Lung (tissue), 12 donors: ENCODE data around the gene DAB1. TPM values are rescaled to one million over a fixed set of nuclear protein-coding genes. Genes with fewer than 3 reads are reported as not detected.

Experiments used
- ATAC-seq: fragments of 200-7000 bp; cut with Tn5 transposase; one replicate; pipeline ENCODE4 v1.9.1; 2020; ENCODE audit warnings: moderate number of reproducible peaks; ENCODE audit not compliant: insufficient read depth, low FRiP score
- DNase-seq, 3 donors: peaks; one replicate each; pipeline ENCODE4 v3.0.0-alpha.2; 2013 to 2017
- H3K27ac ChIP-seq, 2 donors: one replicate each; pipeline ENCODE4 v1.5.1; 2013; ENCODE audit warnings: mild to moderate bottlenecking in 2 of 2, moderate library complexity in 2 of 2, control low read depth in 1 of 2, inconsistent platforms in 1 of 2, low read depth in 1 of 2, low read length in 1 of 2
- H3K27me3 ChIP-seq, 3 donors: one replicate each; pipeline ENCODE4 v1.5.1; 2013; ENCODE audit warnings: low read length in 2 of 3; ENCODE audit not compliant: control insufficient read depth in 3 of 3, insufficient read depth in 3 of 3
- H3K36me3 ChIP-seq, 4 donors: one replicate each; pipeline ENCODE4 v1.5.1; 2013; ENCODE audit warnings: low read length in 4 of 4, mild to moderate bottlenecking in 1 of 4, moderate library complexity in 1 of 4; ENCODE audit not compliant: control insufficient read depth in 4 of 4, insufficient read depth in 4 of 4
- H3K4me1 ChIP-seq, 5 donors: one replicate each; pipeline ENCODE4 v1.5.1; 2013; ENCODE audit warnings: low read length in 5 of 5, mild to moderate bottlenecking in 2 of 5, moderate library complexity in 1 of 5; ENCODE audit not compliant: control insufficient read depth in 5 of 5, insufficient read depth in 5 of 5
- H3K4me3 ChIP-seq: one replicate; pipeline ENCODE4 v1.5.1; 2013; ENCODE audit warnings: mild to moderate bottlenecking, control low read depth, moderate library complexity
- H3K9ac ChIP-seq, 2 donors: one replicate each; pipeline ENCODE4 v1.5.1; 2013; ENCODE audit warnings: low read length in 2 of 2, control low read depth in 1 of 2; ENCODE audit not compliant: insufficient read depth in 1 of 2
- H3K9me3 ChIP-seq, 4 donors: one replicate each; pipeline ENCODE4 v1.5.1; 2013; ENCODE audit warnings: low read length in 3 of 4, mild to moderate bottlenecking in 1 of 4, moderate library complexity in 1 of 4; ENCODE audit not compliant: control insufficient read depth in 4 of 4, insufficient read depth in 3 of 4
- CTCF ChIP-seq: IDR thresholded peaks from 2 replicates; pipeline ENCODE4 v1.5.1; 2012; ENCODE audit warnings: mild to moderate bottlenecking; ENCODE audit errors: control extremely low read depth, extremely low read depth
- WGBS, 2 donors: extraction: QIAGEN DNeasy Blood & Tissue Kit; methylation state at CpG; one replicate each; pipeline ENCODE4 v1.1.7; 2013; 5-methylcytosine and 5-hydroxymethylcytosine counted together
- polyA plus RNA-seq, 2 donors: library from polyadenylated mRNA; stranded (reverse); fragments of 200-250 nt; gene quantifications; one replicate each; pipeline ENCODE4 v1.2.1, GENCODE V29; 2013
- total RNA-seq, 2 donors: library from RNA; depleted of rRNA in 1 of 2; stranded (reverse); fragments of >200 nt in 1 of 2; gene quantifications; one replicate each; pipeline ENCODE4 v1.2.1, GENCODE V29; 2014 to 2021
- donor health status: control.
- donor health status: control.
- donor health status: Bipolar disorder and iron deficiency.
- donor health status: healthy.
- donor health status: DM: yes; HTN: yes; CAD: no.

Gene DAB1
- total and polyA plus RNA-seq, 4 donors = 0.06 to 0.77 (median 0.10) TPM

- no peak for TF ChIP-seq CTCF
- WGBS, 2 donors = 71 to 82% methylated on average over 5 of the region's 5 CpGs
- ATAC-seq (no peak), DNase-seq (no peak)
- no peaks in the 10 kb centered on the region for H3K36me3 ChIP-seq
- H3K27ac ChIP-seq = no peak overlapping the region
- no peaks in the 10 kb centered on the region for H3K27me3 ChIP-seq
- no peak overlapping the region for H3K4me3 ChIP-seq
- no peaks in the 10 kb centered on the region for H3K4me1 ChIP-seq
- H3K9me3 ChIP-seq = no peaks in the 10 kb centered on the region
- no peak overlapping the region for H3K9ac ChIP-seq
Measured at GRCh38 chr1:57281324-57281723, 142.5 kb downstream of the DAB1 start.

- H3K9ac ChIP-seq = no peak overlapping the region
- no peak for TF ChIP-seq CTCF
- no peaks in the 10 kb centered on the region for H3K4me1 ChIP-seq
- ATAC-seq = peak; percentile 30
- 63 to 74% methylated on average over 3 of the region's 3 CpGs for WGBS, 2 donors
- H3K4me3 ChIP-seq = no peak overlapping the region
- no peaks in the 10 kb centered on the region for H3K36me3 ChIP-seq
- H3K9me3 ChIP-seq = no peaks in the 10 kb centered on the region
- H3K27ac ChIP-seq = no peak overlapping the region
- peak in 1 of 3 donors; percentile 1 for DNase-seq
- H3K27me3 ChIP-seq = no peaks in the 10 kb centered on the region
Measured at GRCh38 chr1:57279909-57280666, 143.8 kb downstream of the DAB1 start.

GRCh38 chr1:57278558-57278957, 145.3 kb downstream of the DAB1 start:
- WGBS, 2 donors = 82 to 92% methylated on average over 3 of the region's 3 CpGs

More at GRCh38 chr1:57278558-57278957, 145.3 kb downstream of the DAB1 start:
- no peak overlapping the region for H3K27ac ChIP-seq
- no peak for TF ChIP-seq CTCF
- no peaks in the 10 kb centered on the region for H3K9me3 ChIP-seq
- no peaks in the 10 kb centered on the region for H3K27me3 ChIP-seq
- DNase-seq (no peak), ATAC-seq (no peak)
- H3K36me3 ChIP-seq = no peaks in the 10 kb centered on the region
- H3K9ac ChIP-seq = no peak overlapping the region
- no peak overlapping the region for H3K4me3 ChIP-seq
- no peaks in the 10 kb centered on the region for H3K4me1 ChIP-seq
